Gastrocnemius medialis (tissue), 4 donors: ENCODE results near the gene AGXT2.

ENCODE experiments used
- POLR2A ChIP-seq, 2 donors: fragments of 450-650 bp; IDR thresholded peaks; one replicate each; pipeline ENCODE4 v1.6.1; 2017; ENCODE audit warnings: antibody characterized with exemption in 2 of 2, mild to moderate bottlenecking in 2 of 2, moderate library complexity in 2 of 2
- TF ChIP-seq, protein P1 (sequence below), 5 experiments: fragments of 450-650 bp in 3 of 5; fragments of 200-600 bp in 2 of 5; sonication (generic) in 2 of 5; IDR thresholded peaks in 4 of 5; conservative IDR thresholded peaks in 1 of 5; 1 replicate in 4 of 5; 2 replicates in 1 of 5; pipeline ENCODE4 v1.5.1; 2016 to 2019; ENCODE audit warnings: antibody characterized with exemption in 5 of 5, mild to moderate bottlenecking in 3 of 5, moderate library complexity in 3 of 5

DNA sequence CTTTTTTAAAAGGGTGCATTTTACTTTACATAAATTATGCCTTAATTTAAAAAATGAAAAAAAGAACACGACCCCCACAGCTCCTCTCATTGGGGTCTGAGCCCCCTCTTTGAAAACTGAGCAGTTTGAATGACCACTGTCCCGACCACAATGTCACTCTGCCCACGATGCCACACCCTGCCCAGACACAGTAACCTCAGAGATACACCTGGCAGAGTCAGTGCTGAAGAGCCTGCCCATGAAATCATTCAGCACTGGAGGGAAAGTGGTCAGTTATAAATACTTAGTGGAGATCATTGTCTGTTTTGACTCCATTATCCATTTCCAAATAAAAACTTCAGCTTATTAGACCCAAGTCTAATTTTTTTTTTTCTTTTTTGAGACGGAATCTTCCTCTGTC lies 69.1 kb downstream of the AGXT2 start:
- TF ChIP-seq, protein P1, sequence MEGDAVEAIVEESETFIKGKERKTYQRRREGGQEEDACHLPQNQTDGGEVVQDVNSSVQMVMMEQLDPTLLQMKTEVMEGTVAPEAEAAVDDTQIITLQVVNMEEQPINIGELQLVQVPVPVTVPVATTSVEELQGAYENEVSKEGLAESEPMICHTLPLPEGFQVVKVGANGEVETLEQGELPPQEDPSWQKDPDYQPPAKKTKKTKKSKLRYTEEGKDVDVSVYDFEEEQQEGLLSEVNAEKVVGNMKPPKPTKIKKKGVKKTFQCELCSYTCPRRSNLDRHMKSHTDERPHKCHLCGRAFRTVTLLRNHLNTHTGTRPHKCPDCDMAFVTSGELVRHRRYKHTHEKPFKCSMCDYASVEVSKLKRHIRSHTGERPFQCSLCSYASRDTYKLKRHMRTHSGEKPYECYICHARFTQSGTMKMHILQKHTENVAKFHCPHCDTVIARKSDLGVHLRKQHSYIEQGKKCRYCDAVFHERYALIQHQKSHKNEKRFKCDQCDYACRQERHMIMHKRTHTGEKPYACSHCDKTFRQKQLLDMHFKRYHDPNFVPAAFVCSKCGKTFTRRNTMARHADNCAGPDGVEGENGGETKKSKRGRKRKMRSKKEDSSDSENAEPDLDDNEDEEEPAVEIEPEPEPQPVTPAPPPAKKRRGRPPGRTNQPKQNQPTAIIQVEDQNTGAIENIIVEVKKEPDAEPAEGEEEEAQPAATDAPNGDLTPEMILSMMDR (IDR thresholded peaks at IDR 0.05 in 4 of 5, conservative IDR thresholded peaks at IDR 0.05 in 1 of 5), result no peak
- no peak for TF ChIP-seq POLR2A (IDR thresholded peaks at IDR 0.05)
